Pons (tissue), 1 donor: Measurements from ENCODE around the gene CA5A.
A peak's percentile ranks its signal among the peaks of the same experiment; 100 is the strongest.
"Not testable (repeated sequence)": the region's sequence is repeated elsewhere in the genome, so short reads cannot be mapped to it uniquely, and the experiment has no call there.

Source experiments
- DNase-seq: peaks from one replicate; pipeline ENCODE4 v3.0.0-alpha.2; 2016; ENCODE audit warnings: low spot score

The CA5A gene

GRCh38 chr16:87894005-87894404, 42.3 kb downstream of the CA5A start:
- not testable (repeated sequence) for DNase-seq

DNA sequence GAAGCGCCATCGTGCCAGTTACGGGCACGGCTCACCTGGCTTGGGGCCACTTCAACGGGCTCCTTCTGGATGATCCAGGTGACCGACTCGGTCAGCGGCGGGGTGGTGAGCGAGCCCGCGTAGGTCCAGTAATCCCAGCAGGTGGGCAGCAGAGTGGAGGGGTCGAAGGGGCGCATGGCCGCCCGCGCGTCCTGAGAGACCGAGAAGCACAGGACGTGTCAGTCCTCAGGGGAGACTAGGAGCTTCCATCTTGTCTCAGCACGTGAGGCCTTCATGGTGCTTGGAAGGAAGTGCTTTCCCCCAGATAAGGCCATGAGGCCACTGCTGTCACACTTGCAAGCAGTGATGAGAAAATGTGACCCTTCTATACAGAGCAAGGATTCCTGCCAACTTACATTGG, 44.6 kb downstream of the CA5A start:
- DNase-seq = no peak

- not testable (repeated sequence) for DNase-seq
These were observed 46.6 kb downstream of the CA5A start for GRCh38 chr16:87889762-87890161.

DNA sequence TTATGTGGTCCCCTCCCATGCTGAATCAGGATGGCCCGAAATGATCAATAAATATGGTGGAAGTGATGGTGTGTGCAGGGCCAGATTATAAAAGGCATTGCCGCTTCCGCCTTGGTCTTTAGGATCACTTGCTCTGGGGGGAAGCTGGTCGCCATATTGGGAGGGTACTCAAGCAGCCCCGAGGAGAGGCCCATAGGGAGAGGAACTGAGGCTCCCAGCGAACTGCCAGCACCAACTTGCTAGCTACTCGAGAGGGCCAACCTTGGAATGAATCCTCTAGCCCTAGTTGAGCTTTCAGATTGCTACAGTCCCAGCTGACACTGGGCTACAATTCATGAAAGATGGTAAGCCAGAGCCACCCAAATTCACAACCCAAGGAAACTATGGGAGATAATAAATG, 48.0 kb downstream of the CA5A start:
- DNase-seq = not testable (repeated sequence)

GRCh38 chr16:87887931-87888330, 48.4 kb downstream of the CA5A start:
- peak; percentile 54 for DNase-seq

GRCh38 chr16:87885371-87885967, 50.9 kb downstream of the CA5A start:
- DNase-seq = not testable (repeated sequence)

GRCh38 chr16:87882436-87883019, 53.8 kb downstream of the CA5A start:
- DNase-seq = no peak

GRCh38 chr16:87881324-87882200, 54.8 kb downstream of the CA5A start:
- no peak for DNase-seq

- DNase-seq = no peak
These were observed 56.1 kb downstream of the CA5A start for GRCh38 chr16:87880117-87880696.

DNA sequence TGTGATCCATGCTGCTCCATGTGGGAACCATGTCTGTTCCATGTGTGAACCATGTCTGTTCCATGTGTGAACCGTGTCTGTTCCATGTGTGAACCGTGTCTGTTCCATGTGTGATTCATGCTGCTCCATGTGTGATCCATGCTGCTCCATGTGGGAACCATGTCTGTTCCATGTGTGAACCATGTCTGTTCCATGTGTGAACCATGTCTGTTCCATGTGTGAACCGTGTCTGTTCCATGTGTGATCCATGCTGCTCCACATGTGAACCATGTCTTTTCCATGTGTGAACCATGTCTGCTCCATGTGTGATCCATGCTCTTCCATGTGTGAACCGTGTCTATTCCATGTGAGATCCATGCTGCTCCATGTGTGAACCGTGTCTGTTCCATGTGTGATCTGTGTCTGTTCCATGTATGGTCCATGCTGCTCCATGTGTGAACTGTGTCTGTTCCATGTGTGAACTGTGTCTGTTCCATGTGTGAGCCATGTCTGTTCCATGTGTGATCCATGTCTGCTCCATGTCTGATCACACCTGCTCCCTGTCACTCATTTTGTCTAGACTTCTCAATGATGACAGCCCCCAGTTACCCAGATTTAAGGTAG, 56.8 kb downstream of the CA5A start:
- not testable (repeated sequence) for DNase-seq

DNA sequence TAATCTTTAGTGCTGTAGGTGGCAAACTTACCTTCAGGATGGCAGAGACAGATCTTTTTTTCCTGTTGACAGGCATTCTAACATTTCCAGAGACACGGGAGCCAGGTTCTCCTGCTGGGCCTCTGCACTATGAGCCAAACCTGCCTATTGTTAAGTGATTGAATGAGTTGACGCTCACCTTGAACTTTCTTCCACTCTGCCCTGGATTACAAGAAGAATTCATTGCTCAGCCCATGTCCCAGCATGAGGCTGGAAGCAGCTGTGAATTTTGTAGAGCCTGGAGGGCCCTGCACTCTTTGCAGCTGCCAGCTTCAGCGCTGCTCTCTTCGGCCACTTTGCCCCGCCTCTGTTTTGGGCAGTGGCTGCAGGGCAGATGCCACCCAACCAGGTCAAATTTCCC, 57.6 kb downstream of the CA5A start:
- DNase-seq = no peak

DNA sequence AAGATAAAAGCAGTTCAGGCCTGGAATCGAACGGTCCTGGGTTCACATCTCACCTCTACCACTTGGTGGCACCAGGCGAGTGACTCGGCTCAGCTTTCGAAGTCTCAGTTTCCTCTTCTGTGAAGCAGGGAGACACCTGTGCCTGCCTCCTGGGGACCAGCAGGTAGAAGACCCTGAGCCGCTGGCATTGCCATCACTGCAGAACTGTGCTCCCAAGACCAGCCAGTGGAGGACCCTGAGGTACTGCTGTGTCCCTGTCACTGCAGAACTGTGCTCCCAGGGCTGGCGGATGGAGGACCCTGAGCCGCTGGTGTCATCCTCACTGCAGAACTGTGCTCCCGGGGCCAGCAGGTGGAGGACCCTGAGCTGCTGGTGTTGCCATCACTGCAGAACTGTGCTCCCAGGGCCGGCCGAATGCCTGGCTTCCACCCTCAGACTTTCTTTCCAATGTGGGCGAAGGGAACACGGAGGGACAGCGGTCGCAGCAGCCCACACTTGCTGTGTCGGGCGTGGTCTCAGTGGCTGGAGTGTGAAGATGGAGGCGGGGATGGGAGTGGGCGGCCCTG, 58.3 kb downstream of the CA5A start:
- DNase-seq = no peak

- DNase-seq = no peak
These were observed 61.5 kb downstream of the CA5A start for GRCh38 chr16:87874639-87875427.

DNA sequence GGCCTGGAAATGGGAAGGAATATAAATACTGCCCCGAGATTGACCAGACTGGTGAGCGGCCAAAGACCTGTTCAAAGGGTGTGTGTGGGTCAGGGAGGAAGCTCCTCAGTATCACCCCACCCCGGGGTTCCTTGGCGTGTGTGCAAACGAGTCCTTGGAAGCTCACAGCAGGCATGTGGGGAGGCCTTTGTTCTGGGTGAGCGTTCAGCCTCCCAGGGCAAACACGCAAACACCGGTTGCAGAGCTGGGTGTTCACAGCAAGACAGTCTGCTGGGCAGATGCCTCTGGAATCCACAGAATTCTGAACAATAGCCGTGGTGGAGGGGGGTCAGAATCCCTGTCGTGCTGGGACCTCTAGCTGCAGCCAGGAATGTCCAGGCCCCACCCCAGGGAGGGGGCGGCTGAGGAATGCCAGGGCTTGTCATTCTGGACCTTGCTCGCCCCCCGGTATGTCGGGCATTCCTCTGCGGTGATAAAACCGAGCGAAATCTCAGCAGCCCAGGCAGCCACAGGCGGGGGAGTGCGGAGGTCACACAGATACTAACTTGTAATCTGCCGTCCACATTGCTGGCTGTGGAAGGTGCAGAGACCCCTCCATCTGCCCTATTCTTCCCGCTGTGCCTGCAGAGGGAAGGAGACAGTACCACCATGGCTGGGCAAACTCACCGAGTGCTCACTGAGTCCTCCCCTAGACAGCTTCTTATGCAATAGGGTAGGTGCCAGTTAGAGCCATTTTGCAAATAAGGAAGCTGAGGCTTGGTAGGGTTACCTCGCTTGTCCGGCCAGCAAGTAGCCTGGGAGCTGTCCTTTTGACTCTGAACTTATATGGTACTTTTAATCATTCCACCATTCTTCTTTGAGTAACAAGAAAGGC, 65.7 kb downstream of the CA5A start:
- DNase-seq = peak; percentile 43

DNA sequence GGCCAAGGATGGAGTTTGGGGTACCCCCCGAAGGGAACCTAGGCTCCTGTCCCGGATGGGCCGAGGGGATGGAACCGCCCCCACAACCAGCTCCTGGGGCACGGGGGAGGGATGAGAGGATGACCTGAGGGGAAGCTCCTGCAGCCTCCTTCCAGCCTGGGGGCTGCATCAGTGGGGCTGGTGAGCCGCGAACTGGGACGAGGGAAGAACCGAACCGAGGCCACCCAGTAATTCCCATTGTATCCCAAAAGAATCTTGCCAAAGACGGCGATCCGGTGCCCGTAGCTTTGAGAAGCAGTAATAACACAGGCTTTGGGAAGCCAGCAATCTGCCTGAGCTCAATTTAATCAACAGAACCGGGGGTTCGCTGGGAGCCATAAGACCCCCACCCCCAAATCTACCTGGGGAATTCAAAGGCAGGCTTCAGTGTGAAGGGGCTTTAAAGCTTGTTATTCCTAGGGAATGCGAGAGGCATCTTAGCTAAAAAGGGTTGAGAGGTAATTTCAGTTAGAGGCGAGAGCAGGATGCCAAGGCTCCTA, 66.4 kb downstream of the CA5A start:
- DNase-seq = not testable (repeated sequence)

GRCh38 chr16:87869061-87869878, 67.1 kb downstream of the CA5A start, which contains the start of gene SLC7A5:
SLC7A5 (minus strand) TSS chr16:87869507; CDS start chr16:87869422, 85 bp downstream.
- not testable (repeated sequence) for DNase-seq

- not testable (repeated sequence) for DNase-seq
These were observed 67.9 kb downstream of the CA5A start for GRCh38 chr16:87868254-87869029.
